GM20000 (cell line): Measurements from ENCODE around the gene SARDH.

Experiments used
- DNase-seq: peaks from one replicate; pipeline ENCODE4 v3.0.0; 2012; ENCODE audit warnings: low spot score
- CTCF ChIP-seq: IDR thresholded peaks from 2 replicates; pipeline ENCODE4 v1.5.1; 2012; ENCODE audit warnings: mild to moderate bottlenecking, control low read depth; ENCODE audit errors: extremely low read depth, missing control alignments

SARDH gene

GRCh38 chr9:133650026-133650425 is 88.1 kb downstream of the SARDH start:
- no peak for DNase-seq
- TF ChIP-seq CTCF = no peak

- DNase-seq = no peak
- no peak for TF ChIP-seq CTCF
Observed at GRCh38 chr9:133649194-133649593, 89.0 kb downstream of the SARDH start.

GRCh38 chr9:133647765-133648469 is 90.2 kb downstream of the SARDH start:
- no peak for DNase-seq

GRCh38 chr9:133647148-133647547 is 91.0 kb downstream of the SARDH start:
- no peak for TF ChIP-seq CTCF
- DNase-seq = no peak

More at GRCh38 chr9:133647765-133648469, 90.2 kb downstream of the SARDH start:
- no peak for TF ChIP-seq CTCF

GRCh38 chr9:133645021-133645765 is 93.0 kb downstream of the SARDH start:
- DNase-seq = no peak
- TF ChIP-seq CTCF = no peak

GRCh38 chr9:133643978-133644760 is 94.0 kb downstream of the SARDH start:
- no peak for DNase-seq
- no peak for TF ChIP-seq CTCF

GRCh38 chr9:133643362-133643755 is 94.8 kb downstream of the SARDH start:
- no peak for TF ChIP-seq CTCF
- no peak for DNase-seq
